A549 (cell line): ENCODE data around the gene WNT8B.

Source experiments
- JUNB ChIP-seq: fragments of >200 bp; sonication (Bioruptor Twin); formaldehyde crosslinking; IDR thresholded peaks from 2 replicates; pipeline ENCODE4 v1.6.1; 2016
- MAFK ChIP-seq: fragments of 450-650 bp; IDR thresholded peaks from 2 replicates; pipeline ENCODE4 v1.6.1; 2014; ENCODE audit not compliant: partially characterized antibody
- ZSCAN20 ChIP-seq: fragments of 250-450 bp; sonication (Bioruptor Pico); IDR thresholded peaks from 2 replicates; pipeline ENCODE4 v1.8.0; 2022; ENCODE audit warnings: mild to moderate bottlenecking, moderate library complexity
- TF ChIP-seq, protein P1 (sequence below): fragments of >200 bp; sonication (Bioruptor Twin); formaldehyde crosslinking; IDR thresholded peaks from 3 replicates; pipeline ENCODE4 v1.5.1; 2016

DNA sequence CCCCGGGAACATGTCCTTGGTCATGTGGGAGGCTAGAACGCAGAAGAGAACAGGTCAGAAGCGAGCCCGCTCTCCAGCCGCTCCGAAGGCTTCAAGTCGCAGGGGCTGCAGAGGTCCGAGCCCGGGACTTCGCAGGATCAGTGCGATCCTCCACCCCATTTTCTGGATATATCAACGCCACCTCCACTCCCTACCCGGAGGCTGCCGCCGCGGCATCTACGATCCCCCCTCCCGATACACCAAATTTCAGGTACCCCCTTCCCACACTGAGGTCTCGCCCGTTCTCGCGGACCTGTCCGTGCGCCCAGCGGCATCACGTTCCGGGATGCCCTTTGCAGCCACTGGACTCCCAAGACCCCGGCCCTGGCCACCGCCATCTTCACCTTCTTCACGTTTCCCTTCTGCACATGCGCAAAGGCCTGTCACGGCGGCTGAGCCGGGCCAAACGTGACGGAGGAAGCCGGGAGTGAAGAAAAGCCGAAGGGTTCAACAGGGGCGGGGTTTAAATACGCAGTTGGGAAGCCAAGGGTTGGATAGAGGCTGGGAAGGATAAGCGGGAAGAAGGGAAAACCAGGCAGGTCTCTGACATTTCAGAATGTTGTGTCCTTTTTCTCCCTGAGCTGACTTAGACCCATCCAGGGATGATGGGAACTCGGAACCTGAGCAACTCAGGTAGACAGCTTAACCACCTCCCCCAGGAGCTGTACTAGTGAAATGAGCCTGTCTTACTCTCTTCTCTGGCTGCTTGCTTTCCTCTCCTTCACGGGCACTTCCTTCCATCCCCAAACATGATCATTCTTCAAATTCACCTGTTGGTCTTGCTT, 66.9 kb downstream of the WNT8B start, which contains the start of gene NDUFB8:
- TF ChIP-seq ZSCAN20: no peak
- TF ChIP-seq, protein P1, sequence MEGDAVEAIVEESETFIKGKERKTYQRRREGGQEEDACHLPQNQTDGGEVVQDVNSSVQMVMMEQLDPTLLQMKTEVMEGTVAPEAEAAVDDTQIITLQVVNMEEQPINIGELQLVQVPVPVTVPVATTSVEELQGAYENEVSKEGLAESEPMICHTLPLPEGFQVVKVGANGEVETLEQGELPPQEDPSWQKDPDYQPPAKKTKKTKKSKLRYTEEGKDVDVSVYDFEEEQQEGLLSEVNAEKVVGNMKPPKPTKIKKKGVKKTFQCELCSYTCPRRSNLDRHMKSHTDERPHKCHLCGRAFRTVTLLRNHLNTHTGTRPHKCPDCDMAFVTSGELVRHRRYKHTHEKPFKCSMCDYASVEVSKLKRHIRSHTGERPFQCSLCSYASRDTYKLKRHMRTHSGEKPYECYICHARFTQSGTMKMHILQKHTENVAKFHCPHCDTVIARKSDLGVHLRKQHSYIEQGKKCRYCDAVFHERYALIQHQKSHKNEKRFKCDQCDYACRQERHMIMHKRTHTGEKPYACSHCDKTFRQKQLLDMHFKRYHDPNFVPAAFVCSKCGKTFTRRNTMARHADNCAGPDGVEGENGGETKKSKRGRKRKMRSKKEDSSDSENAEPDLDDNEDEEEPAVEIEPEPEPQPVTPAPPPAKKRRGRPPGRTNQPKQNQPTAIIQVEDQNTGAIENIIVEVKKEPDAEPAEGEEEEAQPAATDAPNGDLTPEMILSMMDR: no peak
- TF ChIP-seq MAFK: no peak
- no peak for TF ChIP-seq JUNB
